Endothelial cell of umbilical vein (primary cell): ENCODE measurements around the gene PLEKHH1. TPM values are rescaled to one million over a fixed set of nuclear protein-coding genes. Genes with fewer than 3 reads are reported as not detected.

Experiments used
- BruUV-seq: library from RNA; stranded (reverse); fragments of 400-500 nt; replicated peaks from 2 replicates; lab custom pipeline; 2021; lab: Mats Ljungman, UMichigan
- CTCF ChIA-PET: fragments of 300-600, 350-600 bp; sonication (Branson Sonifier 250); formaldehyde crosslinking; loops from one replicate; lab custom pipeline; 2021; ENCODE audit warnings: antibody characterized with exemption, inconsistent platforms; lab: Charles Lee
- POLR2A ChIA-PET: fragments of 300-600, 350-600 bp; sonication (Branson Sonifier 250); formaldehyde crosslinking; loops from one replicate; lab custom pipeline; 2021; ENCODE audit warnings: antibody characterized with exemption, inconsistent platforms; lab: Charles Lee
- DNase-seq: peaks from one replicate; pipeline ENCODE4 v3.0.0-alpha.2; 2011; ENCODE audit warnings: low read depth, low spot score
- FAIRE-seq: peaks from 2 replicates; lab custom pipeline; 2011; peaks lifted over from hg19 to GRCh38; lab: Jason Lieb, UNC
- H2AFZ ChIP-seq: 2 replicates; pipeline ENCODE4 v1.6.0; 2012; ENCODE audit warnings: low read depth, low read length, control low read depth, inconsistent platforms
- H3K27ac ChIP-seq: 2 replicates; pipeline ENCODE4 v1.5.1; 2011; ENCODE audit warnings: low read depth, mild to moderate bottlenecking, control low read depth, low read length, moderate library complexity; ENCODE audit not compliant: insufficient read depth
- H3K27me3 ChIP-seq, 2 experiments: 2 replicates each; pipeline versions ENCODE4 v1.6.0 to v1.6.1; 2011; ENCODE audit warnings: low read length in 2 of 2, mixed read lengths in 1 of 2; ENCODE audit not compliant: control insufficient read depth in 2 of 2, insufficient read depth in 2 of 2
- H3K36me3 ChIP-seq, 2 experiments: 2 replicates in 1 of 2; 3 replicates in 1 of 2; pipeline ENCODE4 v1.5.1; 2011; ENCODE audit warnings: low read length in 2 of 2, mild to moderate bottlenecking in 1 of 2, moderate library complexity in 1 of 2; ENCODE audit not compliant: control insufficient read depth in 2 of 2, insufficient read depth in 2 of 2; ENCODE audit errors: extremely low read depth in 1 of 2
- H3K4me1 ChIP-seq: 3 replicates; pipeline ENCODE4 v1.5.1; 2011; ENCODE audit warnings: mild to moderate bottlenecking, low read length; ENCODE audit not compliant: control insufficient read depth, insufficient read depth; ENCODE audit errors: extremely low read depth
- H3K4me2 ChIP-seq: 2 replicates; pipeline ENCODE4 v1.6.1; 2011; ENCODE audit warnings: low read length, control low read depth, mixed read lengths; ENCODE audit not compliant: insufficient read depth
- H3K4me3 ChIP-seq, 3 experiments: fragments of 200-600 bp in 1 of 3; sonication (generic), shearing (Covaris generic) in 1 of 3; replicated peaks in 1 of 3; 2 replicates each; pipeline ENCODE4 v1.5.1; 2011 to 2016; ENCODE audit warnings: control low read depth in 3 of 3, low read length in 3 of 3, mild to moderate bottlenecking in 2 of 3, inconsistent platforms in 1 of 3, low read depth in 1 of 3, moderate library complexity in 1 of 3; ENCODE audit not compliant: insufficient read depth in 1 of 3
- H3K79me2 ChIP-seq: 2 replicates; pipeline ENCODE4 v1.6.0; 2012; ENCODE audit warnings: low read length, inconsistent platforms; ENCODE audit not compliant: control insufficient read depth, insufficient read depth
- H3K9ac ChIP-seq: replicated peaks from 2 replicates; pipeline ENCODE3; 2011; ENCODE audit warnings: low read length, control low read depth; ENCODE audit not compliant: insufficient read depth; ENCODE audit errors: extremely low read depth
- H3K9me1 ChIP-seq: replicated peaks from 3 replicates; pipeline ENCODE4 v1.6.0; 2011; ENCODE audit warnings: mild to moderate bottlenecking, low read length; ENCODE audit not compliant: control insufficient read depth, insufficient read depth; ENCODE audit errors: extremely low read depth
- H3K9me3 ChIP-seq: replicated peaks from 2 replicates; pipeline ENCODE4 v1.5.1; 2012; ENCODE audit warnings: low read length, inconsistent platforms; ENCODE audit not compliant: control insufficient read depth, insufficient read depth
- H4K20me1 ChIP-seq: replicated peaks from 2 replicates; pipeline ENCODE3; 2011; ENCODE audit warnings: mild to moderate bottlenecking, low read length; ENCODE audit not compliant: control insufficient read depth, insufficient read depth; ENCODE audit errors: extremely low read depth
- CTCF ChIP-seq, 2 donors: IDR thresholded peaks; 1 replicate in 1 of 2; 2 replicates in 1 of 2; pipeline ENCODE4 v1.5.1; 2011; ENCODE audit warnings: low read length in 2 of 2, mild to moderate bottlenecking in 2 of 2, moderate library complexity in 2 of 2, control low read depth in 1 of 2, inconsistent platforms in 1 of 2, low read depth in 1 of 2; ENCODE audit not compliant: insufficient read depth in 1 of 2; ENCODE audit errors: extremely low read depth in 1 of 2
- EZH2 ChIP-seq: IDR thresholded peaks from 2 replicates; pipeline ENCODE4 v1.6.1; 2012; ENCODE audit warnings: borderline replicate concordance, low read depth, mild to moderate bottlenecking, moderate library complexity, low read length, inconsistent platforms; ENCODE audit not compliant: severe bottlenecking
- FOS ChIP-seq: IDR thresholded peaks from 2 replicates; pipeline ENCODE4 v1.6.1; 2011; ENCODE audit warnings: mild to moderate bottlenecking, low read length, moderate library complexity, borderline replicate concordance; ENCODE audit not compliant: insufficient read depth
- GATA2 ChIP-seq: IDR thresholded peaks from 2 replicates; pipeline ENCODE4 v1.7.0; 2011; ENCODE audit warnings: low read depth, mild to moderate bottlenecking, moderate library complexity, mixed read lengths, low read length; ENCODE audit not compliant: insufficient read length, insufficient read depth
- JUN ChIP-seq: IDR thresholded peaks from 2 replicates; pipeline ENCODE4 v1.6.1; 2011; ENCODE audit warnings: borderline replicate concordance, low read depth; ENCODE audit not compliant: insufficient read length, insufficient read depth
- MYC ChIP-seq: IDR thresholded peaks from one replicate; pipeline ENCODE4 v1.6.1; 2011; ENCODE audit warnings: mild to moderate bottlenecking, low read depth, low read length
- POLR2A ChIP-seq: IDR thresholded peaks from 2 replicates; pipeline ENCODE4 v1.6.1; 2012; ENCODE audit warnings: low read depth, mild to moderate bottlenecking, control low read depth, low read length
- POLR2AphosphoS5 ChIP-seq: IDR thresholded peaks from 2 replicates; pipeline ENCODE4 v1.6.1; 2012; ENCODE audit warnings: low read depth, mild to moderate bottlenecking, control low read depth, low read length, moderate library complexity; ENCODE audit not compliant: insufficient read depth
- dilution Hi-C: fragments of 300-500 bp; cut with MboI; formaldehyde crosslinking; loops from one replicate; pipeline ENCODE4 v1.15.0; 2019; ENCODE audit warnings: low sequenced_read_pairs; ENCODE audit not compliant: extremely low pct_ligation_motif_present
- intact Hi-C: fragments of 100-400 bp; cut with micrococcal nuclease; formaldehyde crosslinking; loops from one replicate; pipeline ENCODE4 v1.10.0; 2022
- polyA plus RNA-seq, 4 experiments: library from polyadenylated mRNA; depleted of rRNA in 3 of 4; stranded (reverse) in 3 of 4; unstranded in 1 of 4; fragments of >200 nt; gene quantifications; 2 replicates each; pipeline versions ENCODE4 v1.2.1 to v1.2.3, GENCODE V29; 2011 to 2012; ENCODE audit warnings: missing spikeins in 1 of 4
- total RNA-seq: library from RNA; stranded (reverse); gene quantifications from 2 replicates; pipeline ENCODE4 v1.2.3, GENCODE V29; 2021
- TF ChIP-seq, protein P1 (sequence below): IDR thresholded peaks from 2 replicates; pipeline ENCODE4 v1.6.1; 2011; ENCODE audit not compliant: insufficient read depth, insufficient read length

Gene PLEKHH1
- total and polyA plus RNA-seq, 2 donors (not counting 3 experiments of a cell fraction or from before 2014, with no cell fraction given) = 0.17 to 0.71 TPM

- Histone ChIP-seq H3K79me2 (no peaks in the 10 kb centered on the region), H3K9ac (no peak overlapping the region), H3K27ac (no peak overlapping the region), H2AFZ (no peak overlapping the region), H3K9me3 (no peaks in the 10 kb centered on the region), H3K4me1 (peaks cover 3% of the 10 kb centered on the region), H4K20me1 (no peaks in the 10 kb centered on the region), H3K27me3 (peaks cover 21 to 47% of the 10 kb centered on the region in 2 experiments), H3K9me1 (no peaks in the 10 kb centered on the region), H3K36me3 (no peaks in the 10 kb centered on the region), H3K4me3 (no peak overlapping the region), H3K4me2 (no peak overlapping the region)
- ChIA-PET POLR2A (no interaction called here), CTCF (interaction anchor here (1.0 to 7.0 kb wide), 8 partner anchors 10 to 191 kb away, joined by 3 to 54 read pairs (median 8); no protein-coding TSS in a partner anchor)
- intact Hi-C loops = loop anchor here (10.0 kb wide), 1 partner anchor 88 kb away; no protein-coding TSS in a partner anchor
- no peak for DNase-seq
- TF ChIP-seq FOS (no peak), JUN (no peak), GATA2 (no peak), POLR2AphosphoS5 (no peak), EZH2 (no peak), MYC (no peak), CTCF (IDR thresholded peaks at IDR 0.05; ENCODE audit: extremely low read depth in 1 of 2, insufficient read depth in 1 of 2, low read depth in 1 of 2, low read length in 2 of 2) (no peak), POLR2A (no peak)
- TF ChIP-seq, protein P1, sequence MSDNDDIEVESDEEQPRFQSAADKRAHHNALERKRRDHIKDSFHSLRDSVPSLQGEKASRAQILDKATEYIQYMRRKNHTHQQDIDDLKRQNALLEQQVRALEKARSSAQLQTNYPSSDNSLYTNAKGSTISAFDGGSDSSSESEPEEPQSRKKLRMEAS = no peak
- no peak for FAIRE-seq
- dilution Hi-C loops = no loop called here
- BruUV-seq = no TSS peak
Observed at GRCh38 chr14:67512463-67513310, 20.4 kb upstream of the PLEKHH1 start.
